OCI-LY1 (cell line): Measurements from ENCODE around the gene PLCB4.

Experiments
- H2AFZ ChIP-seq: fragments of 200-600 bp; sonication (generic), shearing (Covaris generic); 2 replicates; pipeline ENCODE4 v1.6.0; 2014; ENCODE audit warnings: antibody characterized with exemption, mild to moderate bottlenecking, low read length
- H3F3A ChIP-seq: fragments of 200-600 bp; sonication (generic), shearing (Covaris generic); 2 replicates; pipeline ENCODE4 v1.6.0; 2014; ENCODE audit warnings: mild to moderate bottlenecking, antibody characterized with exemption, low read length, moderate library complexity; ENCODE audit not compliant: insufficient read depth
- H3K27ac ChIP-seq: fragments of 200-600 bp; sonication (generic); 2 replicates; pipeline ENCODE4 v1.5.1; 2014; ENCODE audit warnings: low read length, mixed run types, mild to moderate bottlenecking, low read depth; ENCODE audit not compliant: poor library complexity, severe bottlenecking
- H3K27me3 ChIP-seq: fragments of 200-600 bp; sonication (generic); 2 replicates; pipeline ENCODE4 v1.6.0; 2014; ENCODE audit warnings: antibody characterized with exemption, mild to moderate bottlenecking, low read length, moderate library complexity; ENCODE audit not compliant: insufficient read depth
- H3K36me3 ChIP-seq: fragments of 200-600 bp; sonication (generic); 2 replicates; pipeline ENCODE4 v1.6.1; 2014; ENCODE audit warnings: mild to moderate bottlenecking, antibody characterized with exemption, low read length, moderate library complexity, mixed read lengths; ENCODE audit not compliant: insufficient read depth
- H3K4me1 ChIP-seq: fragments of 200-600 bp; sonication (generic); 2 replicates; pipeline ENCODE4 v1.5.1; 2014; ENCODE audit warnings: mild to moderate bottlenecking, low read length, moderate library complexity; ENCODE audit not compliant: insufficient read depth, severe bottlenecking
- H3K4me2 ChIP-seq: fragments of 200-600 bp; sonication (generic), shearing (Covaris generic); 2 replicates; pipeline ENCODE4 v1.6.1; 2014; ENCODE audit warnings: low read length
- H3K4me3 ChIP-seq: fragments of 200-600 bp; sonication (generic); 2 replicates; pipeline ENCODE4 v1.5.1; 2014; ENCODE audit warnings: low read length, low read depth, mild to moderate bottlenecking, mixed read lengths; ENCODE audit not compliant: poor library complexity, severe bottlenecking
- H3K79me2 ChIP-seq: fragments of 200-600 bp; shearing (Covaris generic); 2 replicates; pipeline ENCODE4 v1.6.1; 2016; ENCODE audit warnings: mixed run types, low read length, mixed read lengths; ENCODE audit not compliant: insufficient read depth
- H3K9ac ChIP-seq: fragments of 200-600 bp; sonication (generic), shearing (Covaris generic); 2 replicates; pipeline ENCODE4 v1.6.1; 2014; ENCODE audit warnings: mild to moderate bottlenecking, low read length, mixed read lengths
- H3K9me2 ChIP-seq: fragments of 200-600 bp; sonication (generic), shearing (Covaris generic); 2 replicates; pipeline ENCODE4 v1.6.1; 2014; ENCODE audit warnings: low read depth, mild to moderate bottlenecking, low read length, mixed read lengths
- H3K9me3 ChIP-seq: fragments of 200-600 bp; shearing (Covaris generic); 2 replicates; pipeline ENCODE4 v1.6.1; 2014; ENCODE audit warnings: low read length, mixed read lengths
- H4K20me1 ChIP-seq: fragments of 200-600 bp; sonication (generic), shearing (Covaris generic); 2 replicates; pipeline ENCODE4 v1.6.0; 2016; ENCODE audit warnings: mild to moderate bottlenecking, low read length; ENCODE audit not compliant: insufficient read depth
- CTCF ChIP-seq: fragments of 200-600 bp; sonication (generic), shearing (Covaris generic); IDR thresholded peaks from 2 replicates; pipeline ENCODE4 v1.5.1; 2017; ENCODE audit warnings: mild to moderate bottlenecking, antibody characterized with exemption, low read length, moderate library complexity, mixed read lengths
- EZH2 ChIP-seq: fragments of 200-600 bp; sonication (generic), shearing (Covaris generic); IDR thresholded peaks from 2 replicates; pipeline ENCODE4 v1.8.0; 2017; ENCODE audit warnings: borderline replicate concordance, mixed run types, mild to moderate bottlenecking, antibody characterized with exemption, low read length, moderate library complexity, mixed read lengths

Gene PLCB4

GRCh38 chr20:9280666-9281065 lies 211.8 kb downstream of the PLCB4 start:
- no peaks in the 10 kb centered on the region for H4K20me1 ChIP-seq
- no peaks in the 10 kb centered on the region for H3K27me3 ChIP-seq
- no peak overlapping the region for H2AFZ ChIP-seq
- TF ChIP-seq EZH2 (no peak), CTCF (no peak)
- H3K36me3 ChIP-seq = no peaks in the 10 kb centered on the region
- no peaks in the 10 kb centered on the region for H3K4me1 ChIP-seq
- no peaks in the 10 kb centered on the region for H3K9me3 ChIP-seq
- H3K9me2 ChIP-seq = no peaks in the 10 kb centered on the region
- no peak overlapping the region for H3K4me3 ChIP-seq
- H3K9ac ChIP-seq = no peak overlapping the region
- H3F3A ChIP-seq = no peaks in the 10 kb centered on the region
- no peak overlapping the region for H3K27ac ChIP-seq
- no peak overlapping the region for H3K4me2 ChIP-seq
- H3K79me2 ChIP-seq = no peaks in the 10 kb centered on the region

GRCh38 chr20:9281803-9282202 lies 212.9 kb downstream of the PLCB4 start:
- Histone ChIP-seq H3K27me3 (no peaks in the 10 kb centered on the region), H2AFZ (no peak overlapping the region), H3K27ac (no peak overlapping the region), H3K9me2 (no peaks in the 10 kb centered on the region), H3K4me3 (no peak overlapping the region), H3F3A (no peaks in the 10 kb centered on the region), H3K9ac (no peak overlapping the region), H4K20me1 (no peaks in the 10 kb centered on the region), H3K79me2 (no peaks in the 10 kb centered on the region), H3K36me3 (no peaks in the 10 kb centered on the region), H3K4me2 (no peak overlapping the region), H3K4me1 (no peaks in the 10 kb centered on the region), H3K9me3 (no peaks in the 10 kb centered on the region)
- TF ChIP-seq EZH2 (no peak), CTCF (no peak)

GRCh38 chr20:9285617-9286016 lies 216.7 kb downstream of the PLCB4 start:
- TF ChIP-seq EZH2 (no peak), CTCF (no peak)

More at GRCh38 chr20:9285617-9286016, 216.7 kb downstream of the PLCB4 start:
- no peak overlapping the region for H3K27ac ChIP-seq
- no peaks in the 10 kb centered on the region for H3K9me2 ChIP-seq
- H3K9me3 ChIP-seq = no peaks in the 10 kb centered on the region
- no peaks in the 10 kb centered on the region for H4K20me1 ChIP-seq
- H3K79me2 ChIP-seq = no peaks in the 10 kb centered on the region
- no peaks in the 10 kb centered on the region for H3K27me3 ChIP-seq
- H3K4me2 ChIP-seq = no peak overlapping the region
- H3K4me1 ChIP-seq = no peaks in the 10 kb centered on the region
- no peaks in the 10 kb centered on the region for H3F3A ChIP-seq
- no peak overlapping the region for H3K9ac ChIP-seq
- no peaks in the 10 kb centered on the region for H3K36me3 ChIP-seq
- no peak overlapping the region for H2AFZ ChIP-seq
- no peak overlapping the region for H3K4me3 ChIP-seq
